Cardiac muscle cell (in vitro differentiated cells and primary cell): Measurements from ENCODE around the gene CDKL4. TPM values are rescaled to one million over a fixed set of nuclear protein-coding genes. Genes with fewer than 3 reads are reported as not detected.
"Not testable (repeated sequence)": the region's sequence is repeated elsewhere in the genome, so short reads cannot be mapped to it uniquely, and the experiment has no call there.

Experiments
- DNase-seq, 2 donors: peaks; one replicate each; pipeline versions ENCODE4 v3.0.0 to v3.0.0-alpha.2; 2010 to 2017; ENCODE audit warnings: low read depth in 1 of 2, low spot score in 1 of 2
- H3K27ac ChIP-seq: fragments of 200-600 bp; sonication (generic); 2 replicates; pipeline ENCODE4 v1.5.1; 2016
- H3K27me3 ChIP-seq: fragments of 200-600 bp; sonication (generic); 2 replicates; pipeline ENCODE4 v1.6.0; 2016; ENCODE audit warnings: control low read depth
- H3K36me3 ChIP-seq: fragments of 200-600 bp; sonication (generic); 2 replicates; pipeline ENCODE4 v1.5.1; 2016; ENCODE audit warnings: control low read depth
- H3K4me1 ChIP-seq: fragments of 200-600 bp; sonication (generic); 2 replicates; pipeline ENCODE4 v1.8.1; 2017; ENCODE audit warnings: low read depth, mild to moderate bottlenecking, mixed run types
- H3K4me3 ChIP-seq: fragments of 200-600 bp; sonication (generic); 2 replicates; pipeline ENCODE4 v1.5.1; 2016; ENCODE audit warnings: mild to moderate bottlenecking
- H3K9me3 ChIP-seq: fragments of 200-600 bp; sonication (generic); 2 replicates; pipeline ENCODE4 v1.5.1; 2017; ENCODE audit warnings: low read depth, mild to moderate bottlenecking, control low read depth
- polyA plus RNA-seq: library from polyadenylated mRNA; unstranded; fragments of >200 nt; fragmentation: Nextera tagmentation; extraction: Ambion mirVana; gene quantifications from 2 replicates; pipeline ENCODE4 v1.2.1, GENCODE V29; 2016
- total RNA-seq: library from RNA; depleted of rRNA; stranded (reverse); fragments of >200 nt; gene quantifications from 2 replicates; pipeline ENCODE4 v1.2.3, GENCODE V29; 2016
- TF ChIP-seq, protein P1 (sequence below): IDR thresholded peaks from 2 replicates; pipeline ENCODE4 v1.5.1; 2012; ENCODE audit warnings: low read depth, mild to moderate bottlenecking, low read length

The CDKL4 gene
- total and polyA plus RNA-seq, 2 experiments from 2014 or later: 0.66 TPM; not detected in 1

DNA sequence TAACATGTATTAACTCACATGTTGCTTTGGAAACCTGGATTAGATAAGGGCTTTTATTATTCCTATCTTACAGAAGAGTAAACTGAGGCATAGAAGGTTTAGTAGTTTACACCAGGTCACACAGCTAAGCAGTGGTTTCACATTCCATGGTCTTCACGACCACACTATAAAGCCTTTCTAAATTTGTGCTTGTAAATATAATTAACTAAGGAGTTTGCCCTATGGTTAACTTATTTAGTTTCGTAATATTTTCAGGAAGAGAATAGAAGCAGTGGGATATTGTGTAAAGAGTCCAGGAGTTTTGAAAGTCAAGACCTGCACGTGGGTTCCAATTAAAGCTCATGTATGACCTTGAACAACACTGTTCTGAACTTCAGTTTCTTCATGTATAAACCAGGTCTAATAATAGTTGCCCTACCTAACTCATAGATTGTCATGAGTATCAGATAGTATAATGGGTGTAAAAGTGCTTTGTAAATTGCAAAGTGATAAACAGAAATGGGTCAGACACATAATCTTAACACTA lies 103.4 kb downstream of the CDKL4 start:
- Histone ChIP-seq H3K4me1 (peaks cover 25% of the 10 kb centered on the region), H3K27ac (no peak overlapping the region), H3K9me3 (no peaks in the 10 kb centered on the region), H3K36me3 (no peaks in the 10 kb centered on the region), H3K27me3 (no peaks in the 10 kb centered on the region), H3K4me3 (no peak overlapping the region)
- no peak for DNase-seq
- TF ChIP-seq, protein P1, sequence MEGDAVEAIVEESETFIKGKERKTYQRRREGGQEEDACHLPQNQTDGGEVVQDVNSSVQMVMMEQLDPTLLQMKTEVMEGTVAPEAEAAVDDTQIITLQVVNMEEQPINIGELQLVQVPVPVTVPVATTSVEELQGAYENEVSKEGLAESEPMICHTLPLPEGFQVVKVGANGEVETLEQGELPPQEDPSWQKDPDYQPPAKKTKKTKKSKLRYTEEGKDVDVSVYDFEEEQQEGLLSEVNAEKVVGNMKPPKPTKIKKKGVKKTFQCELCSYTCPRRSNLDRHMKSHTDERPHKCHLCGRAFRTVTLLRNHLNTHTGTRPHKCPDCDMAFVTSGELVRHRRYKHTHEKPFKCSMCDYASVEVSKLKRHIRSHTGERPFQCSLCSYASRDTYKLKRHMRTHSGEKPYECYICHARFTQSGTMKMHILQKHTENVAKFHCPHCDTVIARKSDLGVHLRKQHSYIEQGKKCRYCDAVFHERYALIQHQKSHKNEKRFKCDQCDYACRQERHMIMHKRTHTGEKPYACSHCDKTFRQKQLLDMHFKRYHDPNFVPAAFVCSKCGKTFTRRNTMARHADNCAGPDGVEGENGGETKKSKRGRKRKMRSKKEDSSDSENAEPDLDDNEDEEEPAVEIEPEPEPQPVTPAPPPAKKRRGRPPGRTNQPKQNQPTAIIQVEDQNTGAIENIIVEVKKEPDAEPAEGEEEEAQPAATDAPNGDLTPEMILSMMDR: no peak

DNA sequence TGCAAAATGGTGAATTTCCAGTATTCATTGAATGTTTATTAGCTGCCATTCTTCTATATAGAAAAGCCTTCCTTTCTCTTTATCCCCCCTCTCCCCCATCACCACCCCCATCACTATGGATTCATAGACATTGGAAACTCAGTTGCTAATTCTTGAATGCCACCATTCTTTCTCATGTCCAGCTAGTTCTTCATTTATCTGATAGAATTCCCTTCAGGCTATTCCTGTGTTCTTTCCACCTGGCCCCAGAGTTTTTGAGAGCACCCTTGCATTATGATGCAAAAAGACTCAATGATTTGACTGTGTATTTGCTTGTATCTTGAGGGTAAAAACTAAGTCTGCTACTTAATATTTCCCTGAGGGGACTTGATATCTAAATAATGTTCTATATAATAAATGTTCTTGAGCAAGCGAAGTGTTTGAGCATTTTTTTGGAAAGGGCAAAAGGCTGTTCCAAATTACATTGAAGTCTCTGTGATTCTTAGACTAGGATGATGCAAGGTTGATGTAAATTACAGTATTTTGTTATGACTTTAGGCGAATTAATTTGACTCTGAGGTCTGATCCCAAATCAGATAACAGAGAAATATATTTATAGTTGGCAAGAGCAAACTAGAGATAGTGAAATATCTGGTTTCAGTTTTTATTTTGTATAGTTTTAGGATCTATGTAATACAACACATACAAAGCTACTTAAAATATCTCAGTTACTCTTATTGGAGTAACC lies 104.1 kb downstream of the CDKL4 start:
- H3K4me1 ChIP-seq: peaks cover 25% of the 10 kb centered on the region
- TF ChIP-seq, protein P1: no peak
- no peaks in the 10 kb centered on the region for H3K36me3 ChIP-seq
- no peaks in the 10 kb centered on the region for H3K9me3 ChIP-seq
- H3K27ac ChIP-seq: no peak overlapping the region
- H3K27me3 ChIP-seq: no peaks in the 10 kb centered on the region
- no peak for DNase-seq
- no peak overlapping the region for H3K4me3 ChIP-seq

DNA sequence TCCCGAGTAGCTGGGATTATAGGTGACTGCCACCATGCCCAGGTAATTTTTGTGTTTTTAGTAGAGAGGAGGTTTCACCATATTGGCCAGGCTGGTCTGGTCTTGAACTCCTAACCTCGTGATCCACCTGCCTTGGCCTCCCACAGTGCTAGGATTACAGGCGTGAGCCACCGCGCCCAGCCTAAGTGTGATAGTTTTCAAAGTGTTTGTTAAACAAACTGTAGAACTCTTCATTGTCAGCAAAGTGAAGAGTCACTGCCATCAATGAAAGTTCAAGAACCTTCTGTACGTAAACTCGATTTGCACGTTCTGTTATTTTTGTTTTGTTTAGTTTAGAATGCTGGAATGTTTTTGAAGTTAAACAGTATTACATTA lies 104.9 kb downstream of the CDKL4 start:
- Histone ChIP-seq H3K27ac (no peak overlapping the region), H3K4me1 (peaks cover 25% of the 10 kb centered on the region), H3K27me3 (no peaks in the 10 kb centered on the region), H3K4me3 (no peak overlapping the region), H3K36me3 (no peaks in the 10 kb centered on the region), H3K9me3 (no peaks in the 10 kb centered on the region)
- TF ChIP-seq, protein P1: no peak
- no peak for DNase-seq

DNA sequence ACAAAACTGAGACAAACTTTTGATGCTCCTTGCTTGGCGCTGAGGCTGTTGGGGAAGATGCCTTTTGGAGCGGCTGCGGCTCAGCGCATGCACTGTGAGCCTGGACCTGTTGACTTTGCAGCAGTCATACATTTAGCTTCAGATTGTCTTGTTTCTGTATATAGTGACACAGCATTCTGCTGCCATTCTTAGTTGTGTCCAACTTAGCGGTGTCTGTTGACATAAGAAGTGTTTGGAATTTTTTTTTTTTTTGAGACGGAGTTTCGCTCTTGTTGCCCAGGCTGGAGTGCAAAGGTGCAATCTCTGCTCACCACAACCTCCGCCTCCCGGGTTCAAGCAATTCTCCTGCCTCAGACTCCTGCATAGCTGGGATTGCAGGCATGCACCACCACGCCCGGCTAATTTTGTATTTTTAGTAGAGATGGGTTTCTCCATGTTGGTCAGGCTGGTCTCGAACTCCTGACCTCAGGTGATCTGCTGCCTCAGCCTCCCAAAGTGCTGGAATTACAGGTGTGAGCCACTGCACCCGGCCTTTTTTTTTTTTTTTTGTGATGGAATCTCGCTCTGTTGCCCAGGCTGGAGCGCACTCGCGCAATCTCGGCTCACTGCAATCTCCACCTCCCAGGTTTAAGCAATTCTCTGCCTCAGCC lies 105.5 kb downstream of the CDKL4 start:
- H3K36me3 ChIP-seq, H3K9me3 ChIP-seq, H3K27me3 ChIP-seq, H3K27ac ChIP-seq, H3K4me3 ChIP-seq, DNase-seq: not testable (repeated sequence)
- peaks cover 25% of the 10 kb centered on the region for H3K4me1 ChIP-seq

DNA sequence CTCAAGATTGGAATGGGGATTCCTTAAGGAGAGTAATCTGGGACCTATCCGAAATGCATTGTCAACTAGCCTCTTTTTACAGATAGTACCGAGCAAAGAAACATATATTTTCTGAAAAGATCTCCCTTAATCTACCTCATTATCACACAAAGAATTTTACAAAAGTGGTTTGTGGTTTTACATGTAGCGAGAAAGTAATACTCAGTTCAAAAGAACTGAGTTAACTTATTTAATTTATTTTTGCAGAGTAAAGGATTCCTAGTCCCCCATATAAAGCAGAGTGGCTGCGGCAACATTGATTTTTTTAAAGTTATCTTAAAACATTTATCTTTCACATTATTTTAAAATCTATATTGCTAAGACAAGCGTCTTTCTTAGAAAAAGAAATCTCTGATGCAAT lies 107.0 kb downstream of the CDKL4 start:
- no peak for DNase-seq
- H3K4me3 ChIP-seq: no peak overlapping the region
- H3K9me3 ChIP-seq: no peaks in the 10 kb centered on the region
- H3K27ac ChIP-seq: no peak overlapping the region
- no peaks in the 10 kb centered on the region for H3K27me3 ChIP-seq
- peaks cover 24% of the 10 kb centered on the region for H3K4me1 ChIP-seq
- H3K36me3 ChIP-seq: no peaks in the 10 kb centered on the region
- TF ChIP-seq, protein P1: no peak

DNA sequence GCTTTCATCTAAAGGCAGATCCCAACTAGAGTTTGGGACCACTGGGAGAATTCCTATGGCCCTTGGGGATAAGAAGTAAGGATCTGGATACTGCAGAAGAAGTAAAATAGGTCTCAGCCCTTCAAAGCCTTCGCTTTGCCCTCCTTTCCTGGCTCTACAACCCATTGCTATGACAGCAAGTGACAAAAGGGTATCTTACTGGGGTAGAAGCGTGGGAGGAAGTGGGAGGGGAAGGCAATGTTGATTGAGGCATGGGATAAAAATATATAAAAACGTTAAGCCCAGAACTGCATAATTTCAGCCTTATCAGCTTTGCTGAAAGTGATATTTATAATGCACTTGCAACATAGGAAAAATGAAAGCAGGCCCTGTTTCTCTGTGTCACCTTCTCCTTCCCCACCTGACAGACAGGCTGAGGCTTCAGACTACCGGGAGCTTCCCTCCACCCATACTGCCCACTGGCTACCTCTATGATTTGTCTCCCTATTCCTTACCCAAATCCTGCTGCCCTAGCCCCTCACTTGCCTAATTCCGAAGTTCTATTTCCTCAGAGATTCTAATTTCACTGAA lies 108.0 kb downstream of the CDKL4 start:
- no peak overlapping the region for H3K4me3 ChIP-seq
- H3K27me3 ChIP-seq: no peaks in the 10 kb centered on the region
- no peaks in the 10 kb centered on the region for H3K36me3 ChIP-seq
- no peak overlapping the region for H3K27ac ChIP-seq
- no peaks in the 10 kb centered on the region for H3K9me3 ChIP-seq
- TF ChIP-seq, protein P1: no peak
- DNase-seq: no peak
- peaks cover 14% of the 10 kb centered on the region for H3K4me1 ChIP-seq
